Neural cell (in vitro differentiated cells): Measurements from ENCODE around the gene MAP2K6. TPM values are rescaled to one million over a fixed set of nuclear protein-coding genes. Genes with fewer than 3 reads are reported as not detected.

Experiments used
- H2AFZ ChIP-seq: fragments of 200-600, 300-800 bp; sonication (generic), shearing (Covaris generic); 2 replicates; pipeline ENCODE4 v1.6.0; 2014; ENCODE audit warnings: low read depth, mild to moderate bottlenecking, antibody characterized with exemption, low read length, moderate library complexity
- H3F3A ChIP-seq: fragments of 200-600 bp; shearing (Covaris generic); 2 replicates; pipeline ENCODE4 v1.6.1; 2016; ENCODE audit warnings: mild to moderate bottlenecking, moderate library complexity, mixed read lengths, antibody characterized with exemption, low read length; ENCODE audit not compliant: insufficient read depth, poor library complexity, severe bottlenecking
- H3K27ac ChIP-seq: fragments of 200-600, 300-800 bp; sonication (generic), shearing (Covaris generic); 2 replicates; pipeline ENCODE4 v1.5.1; 2014; ENCODE audit warnings: mild to moderate bottlenecking, low read length, moderate library complexity
- H3K27me3 ChIP-seq: fragments of 300-800, 200-600 bp; sonication (generic), shearing (Covaris generic); 2 replicates; pipeline ENCODE4 v1.6.0; 2014; ENCODE audit warnings: mild to moderate bottlenecking, low read depth, low read length, moderate library complexity; ENCODE audit not compliant: insufficient read depth
- H3K36me3 ChIP-seq: fragments of 300-800, 200-600 bp; sonication (generic), shearing (Covaris generic); 2 replicates; pipeline ENCODE4 v1.5.1; 2014; ENCODE audit warnings: mild to moderate bottlenecking, antibody characterized with exemption, low read length, moderate library complexity; ENCODE audit not compliant: insufficient read depth
- H3K4me2 ChIP-seq: fragments of 300-800, 200-600 bp; sonication (generic), shearing (Covaris generic); 2 replicates; pipeline ENCODE4 v1.6.0; 2014; ENCODE audit warnings: mild to moderate bottlenecking, low read length
- H3K4me3 ChIP-seq: fragments of 300-800, 200-600 bp; sonication (generic), shearing (Covaris generic); 2 replicates; pipeline ENCODE4 v1.5.1; 2014; ENCODE audit warnings: mild to moderate bottlenecking, low read length, moderate library complexity
- H3K79me2 ChIP-seq: fragments of 200-600 bp; shearing (Covaris generic); replicated peaks from 2 replicates; pipeline ENCODE4 v1.6.0; 2014; ENCODE audit warnings: mild to moderate bottlenecking, low read length, moderate library complexity; ENCODE audit not compliant: insufficient read depth
- H3K9ac ChIP-seq: fragments of 300-800, 200-600 bp; sonication (generic), shearing (Covaris generic); 2 replicates; pipeline ENCODE4 v1.6.1; 2016; ENCODE audit warnings: mild to moderate bottlenecking, low read length, mixed read lengths
- H3K9me2 ChIP-seq: fragments of 200-600 bp; shearing (Covaris generic); 2 replicates; pipeline ENCODE4 v1.6.1; 2016; ENCODE audit warnings: mild to moderate bottlenecking, low read length, mixed read lengths; ENCODE audit not compliant: insufficient read depth
- H3K9me3 ChIP-seq: fragments of 200-600, 300-800 bp; sonication (generic), shearing (Covaris generic); 2 replicates; pipeline ENCODE4 v1.6.1; 2016; ENCODE audit warnings: mild to moderate bottlenecking, mixed run types, low read length, moderate library complexity, mixed read lengths
- H4K20me1 ChIP-seq: fragments of 200-600 bp; shearing (Covaris generic); 2 replicates; pipeline ENCODE4 v1.6.1; 2016; ENCODE audit warnings: mild to moderate bottlenecking, mixed run types; ENCODE audit not compliant: insufficient read depth
- EP300 ChIP-seq: fragments of 450-650 bp; conservative IDR thresholded peaks from 2 replicates; pipeline ENCODE4 v1.6.1; 2014; ENCODE audit warnings: antibody characterized with exemption, mild to moderate bottlenecking, moderate library complexity; ENCODE audit not compliant: poor library complexity, severe bottlenecking
- EZH2 ChIP-seq: fragments of 200-600, 300-800 bp; shearing (Covaris generic), sonication (generic); IDR thresholded peaks from 2 replicates; pipeline ENCODE4 v1.6.1; 2014; ENCODE audit warnings: antibody characterized with exemption, low read length, borderline replicate concordance, mild to moderate bottlenecking; ENCODE audit not compliant: insufficient read depth, poor library complexity, severe bottlenecking
- MXI1 ChIP-seq: fragments of 450-650 bp; conservative IDR thresholded peaks from 2 replicates; pipeline ENCODE4 v1.6.1; 2014; ENCODE audit warnings: antibody characterized with exemption, mild to moderate bottlenecking; ENCODE audit not compliant: poor library complexity, severe bottlenecking
- POLR2AphosphoS5 ChIP-seq: IDR thresholded peaks from 2 replicates; pipeline ENCODE4 v1.6.1; 2012
- RAD21 ChIP-seq: fragments of 450-650 bp; conservative IDR thresholded peaks from 2 replicates; pipeline ENCODE4 v1.6.1; 2014; ENCODE audit warnings: antibody characterized with exemption, mild to moderate bottlenecking, moderate library complexity
- SMC3 ChIP-seq: fragments of 450-650 bp; conservative IDR thresholded peaks from 2 replicates; pipeline ENCODE4 v1.6.1; 2014; ENCODE audit warnings: antibody characterized with exemption, mild to moderate bottlenecking, moderate library complexity; ENCODE audit not compliant: poor library complexity
- TAF1 ChIP-seq: IDR thresholded peaks from 2 replicates; pipeline ENCODE4 v1.6.1; 2012; ENCODE audit warnings: low read depth
- polyA plus RNA-seq: library from polyadenylated mRNA; depleted of rRNA; stranded (reverse); fragments of >200 nt; gene quantifications from 2 replicates; pipeline ENCODE4 v1.2.3, GENCODE V29; 2014
- TF ChIP-seq, protein P1 (sequence below): IDR thresholded peaks from 2 replicates; pipeline ENCODE4 v1.6.1; 2012; ENCODE audit warnings: borderline replicate concordance
- TF ChIP-seq, protein P2 (sequence below): fragments of 450-650 bp; IDR thresholded peaks from 2 replicates; pipeline ENCODE4 v1.5.1; 2014; ENCODE audit warnings: antibody characterized with exemption, mild to moderate bottlenecking, moderate library complexity; ENCODE audit not compliant: poor library complexity, severe bottlenecking

MAP2K6 gene
- polyA plus RNA-seq, 1 donor from 2014 or later: 10.5 TPM

DNA sequence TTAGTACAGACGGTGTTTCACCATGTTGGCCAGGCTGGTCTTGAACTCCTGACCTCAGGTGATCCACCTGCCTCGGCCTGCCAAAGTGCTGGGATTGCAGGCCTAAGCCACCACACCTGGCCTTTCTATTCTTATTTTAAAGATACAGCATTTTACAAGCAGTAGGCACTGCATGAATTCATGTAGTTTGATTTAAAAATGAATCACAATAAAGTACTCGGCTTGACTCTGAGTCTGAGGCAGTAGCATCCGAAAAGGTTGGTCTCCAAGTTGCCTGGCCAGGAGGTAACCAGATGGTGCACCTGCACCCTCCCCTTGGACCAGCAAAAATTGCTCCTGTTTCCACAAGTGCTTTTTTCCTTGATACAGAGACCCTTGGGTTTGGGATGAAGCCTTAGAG lies 35.6 kb downstream of the MAP2K6 start:
- Histone ChIP-seq H3K27ac (no peak overlapping the region), H3K4me3 (no peak overlapping the region), H3K9me2 (no peaks in the 10 kb centered on the region), H3K79me2 (no peaks in the 10 kb centered on the region), H3K9me3 (no peaks in the 10 kb centered on the region), H3K4me2 (no peak overlapping the region), H2AFZ (no peak overlapping the region), H3F3A (no peaks in the 10 kb centered on the region), H4K20me1 (no peaks in the 10 kb centered on the region), H3K36me3 (no peaks in the 10 kb centered on the region), H3K27me3 (no peaks in the 10 kb centered on the region), H3K9ac (no peak overlapping the region)
- TF ChIP-seq EP300: no peak
- TF ChIP-seq SMC3: no peak
- TF ChIP-seq, protein P1, sequence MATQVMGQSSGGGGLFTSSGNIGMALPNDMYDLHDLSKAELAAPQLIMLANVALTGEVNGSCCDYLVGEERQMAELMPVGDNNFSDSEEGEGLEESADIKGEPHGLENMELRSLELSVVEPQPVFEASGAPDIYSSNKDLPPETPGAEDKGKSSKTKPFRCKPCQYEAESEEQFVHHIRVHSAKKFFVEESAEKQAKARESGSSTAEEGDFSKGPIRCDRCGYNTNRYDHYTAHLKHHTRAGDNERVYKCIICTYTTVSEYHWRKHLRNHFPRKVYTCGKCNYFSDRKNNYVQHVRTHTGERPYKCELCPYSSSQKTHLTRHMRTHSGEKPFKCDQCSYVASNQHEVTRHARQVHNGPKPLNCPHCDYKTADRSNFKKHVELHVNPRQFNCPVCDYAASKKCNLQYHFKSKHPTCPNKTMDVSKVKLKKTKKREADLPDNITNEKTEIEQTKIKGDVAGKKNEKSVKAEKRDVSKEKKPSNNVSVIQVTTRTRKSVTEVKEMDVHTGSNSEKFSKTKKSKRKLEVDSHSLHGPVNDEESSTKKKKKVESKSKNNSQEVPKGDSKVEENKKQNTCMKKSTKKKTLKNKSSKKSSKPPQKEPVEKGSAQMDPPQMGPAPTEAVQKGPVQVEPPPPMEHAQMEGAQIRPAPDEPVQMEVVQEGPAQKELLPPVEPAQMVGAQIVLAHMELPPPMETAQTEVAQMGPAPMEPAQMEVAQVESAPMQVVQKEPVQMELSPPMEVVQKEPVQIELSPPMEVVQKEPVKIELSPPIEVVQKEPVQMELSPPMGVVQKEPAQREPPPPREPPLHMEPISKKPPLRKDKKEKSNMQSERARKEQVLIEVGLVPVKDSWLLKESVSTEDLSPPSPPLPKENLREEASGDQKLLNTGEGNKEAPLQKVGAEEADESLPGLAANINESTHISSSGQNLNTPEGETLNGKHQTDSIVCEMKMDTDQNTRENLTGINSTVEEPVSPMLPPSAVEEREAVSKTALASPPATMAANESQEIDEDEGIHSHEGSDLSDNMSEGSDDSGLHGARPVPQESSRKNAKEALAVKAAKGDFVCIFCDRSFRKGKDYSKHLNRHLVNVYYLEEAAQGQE: no peak

DNA sequence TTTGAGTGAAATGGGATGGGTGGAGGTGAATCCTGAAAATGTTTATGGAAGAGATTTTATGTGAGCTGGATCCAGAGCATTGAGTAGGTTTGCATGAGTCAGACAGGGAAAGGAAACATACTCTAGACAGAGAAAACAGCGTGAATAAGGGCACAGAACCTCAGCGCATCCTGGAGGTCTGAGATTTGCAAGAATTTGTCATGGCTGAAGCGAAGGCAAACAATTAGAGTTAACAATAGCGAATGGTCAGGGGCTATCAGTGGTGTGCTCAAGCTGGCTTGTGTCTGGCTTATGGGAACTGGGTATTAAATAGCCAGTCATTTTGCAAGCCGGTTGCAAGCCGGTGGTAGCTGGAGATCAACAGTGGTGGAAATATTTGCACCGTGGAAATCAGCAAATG lies 36.4 kb downstream of the MAP2K6 start:
- no peaks in the 10 kb centered on the region for H3F3A ChIP-seq
- H4K20me1 ChIP-seq: no peaks in the 10 kb centered on the region
- no peak overlapping the region for H3K9ac ChIP-seq
- TF ChIP-seq EZH2: no peak
- TF ChIP-seq POLR2AphosphoS5: no peak
- no peak for TF ChIP-seq RAD21
- H3K27ac ChIP-seq: no peak overlapping the region
- no peaks in the 10 kb centered on the region for H3K9me2 ChIP-seq
- no peaks in the 10 kb centered on the region for H3K79me2 ChIP-seq
- no peaks in the 10 kb centered on the region for H3K27me3 ChIP-seq
- no peaks in the 10 kb centered on the region for H3K36me3 ChIP-seq
- no peak overlapping the region for H3K4me3 ChIP-seq
- H2AFZ ChIP-seq: no peak overlapping the region
- no peaks in the 10 kb centered on the region for H3K9me3 ChIP-seq
- no peak overlapping the region for H3K4me2 ChIP-seq

DNA sequence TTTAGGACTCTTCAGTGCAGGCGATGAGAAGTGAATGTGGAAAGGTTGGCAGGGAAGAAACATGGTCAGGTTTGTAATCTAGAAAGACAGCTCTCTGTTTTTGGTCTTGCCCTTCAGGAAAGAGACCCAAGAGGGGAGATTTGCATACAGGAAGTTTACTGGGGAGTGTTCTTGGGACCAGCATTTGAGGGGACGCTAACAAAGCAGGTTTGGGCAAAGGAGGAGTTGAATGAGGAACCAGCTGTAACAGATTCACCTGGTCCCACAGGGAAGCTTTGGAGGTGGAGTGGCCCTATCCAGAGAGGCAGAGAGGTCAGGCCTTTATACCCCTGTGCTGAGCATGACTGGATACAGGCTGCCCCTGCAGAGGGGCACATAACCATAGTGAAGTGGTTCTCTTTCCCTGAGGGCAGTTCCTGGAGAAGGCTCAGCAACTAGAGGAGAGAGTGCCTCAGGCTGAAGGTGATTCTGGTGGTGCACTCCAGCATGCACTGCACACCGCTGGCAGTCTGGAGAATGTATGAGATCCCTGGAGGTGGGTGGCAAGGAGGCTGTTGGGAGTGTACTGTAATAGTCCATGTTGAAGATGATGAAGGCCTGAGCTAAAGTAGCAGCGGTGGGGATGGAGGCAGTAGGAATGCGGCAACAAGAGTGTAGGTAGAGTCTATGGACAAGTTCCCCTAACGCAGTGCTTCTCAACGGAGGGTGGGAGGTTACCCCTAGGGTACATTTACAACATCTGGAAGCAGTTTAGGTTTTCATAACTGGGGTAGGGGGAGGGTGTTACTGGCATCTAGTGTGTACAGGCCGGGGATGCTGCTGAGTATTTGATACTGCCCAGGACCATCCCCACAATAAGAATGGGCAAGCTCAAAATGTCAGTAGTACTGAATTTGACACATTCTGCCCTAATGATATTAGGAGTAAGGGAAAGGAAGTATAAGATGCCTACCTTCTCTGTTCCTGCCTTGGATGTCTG lies 37.2 kb downstream of the MAP2K6 start:
- Histone ChIP-seq H3K27ac (no peak overlapping the region), H3K79me2 (no peaks in the 10 kb centered on the region), H2AFZ (no peak overlapping the region), H3K9me2 (no peaks in the 10 kb centered on the region), H3K36me3 (no peaks in the 10 kb centered on the region), H3K9ac (no peak overlapping the region), H3F3A (no peaks in the 10 kb centered on the region), H3K4me2 (no peak overlapping the region), H3K27me3 (no peaks in the 10 kb centered on the region), H3K9me3 (no peaks in the 10 kb centered on the region), H4K20me1 (no peaks in the 10 kb centered on the region), H3K4me3 (no peak overlapping the region)
- TF ChIP-seq EZH2 (no peak), TAF1 (no peak), POLR2AphosphoS5 (no peak), SMC3 (no peak), EP300 (no peak), MXI1 (no peak), RAD21 (no peak)
- TF ChIP-seq, protein P1: no peak
- TF ChIP-seq, protein P2, sequence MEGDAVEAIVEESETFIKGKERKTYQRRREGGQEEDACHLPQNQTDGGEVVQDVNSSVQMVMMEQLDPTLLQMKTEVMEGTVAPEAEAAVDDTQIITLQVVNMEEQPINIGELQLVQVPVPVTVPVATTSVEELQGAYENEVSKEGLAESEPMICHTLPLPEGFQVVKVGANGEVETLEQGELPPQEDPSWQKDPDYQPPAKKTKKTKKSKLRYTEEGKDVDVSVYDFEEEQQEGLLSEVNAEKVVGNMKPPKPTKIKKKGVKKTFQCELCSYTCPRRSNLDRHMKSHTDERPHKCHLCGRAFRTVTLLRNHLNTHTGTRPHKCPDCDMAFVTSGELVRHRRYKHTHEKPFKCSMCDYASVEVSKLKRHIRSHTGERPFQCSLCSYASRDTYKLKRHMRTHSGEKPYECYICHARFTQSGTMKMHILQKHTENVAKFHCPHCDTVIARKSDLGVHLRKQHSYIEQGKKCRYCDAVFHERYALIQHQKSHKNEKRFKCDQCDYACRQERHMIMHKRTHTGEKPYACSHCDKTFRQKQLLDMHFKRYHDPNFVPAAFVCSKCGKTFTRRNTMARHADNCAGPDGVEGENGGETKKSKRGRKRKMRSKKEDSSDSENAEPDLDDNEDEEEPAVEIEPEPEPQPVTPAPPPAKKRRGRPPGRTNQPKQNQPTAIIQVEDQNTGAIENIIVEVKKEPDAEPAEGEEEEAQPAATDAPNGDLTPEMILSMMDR: no peak
